ENCODE measurements around the gene LMX1B. TPM values are rescaled to one million over a fixed set of nuclear protein-coding genes. Genes with fewer than 3 reads are reported as not detected.

LMX1B gene
- under 0.01 TPM in 1 of 2 replicates, not detected in the other for total RNA-seq

GRCh38 chr9:126613651-126614050 lies at the start of gene LMX1B:
LMX1B (plus strand) TSS chr9:126613928; CDS start chr9:126614450, 522 bp downstream.

Other genes starting within 250 kb of the LMX1B start
- 8.8 and 71.7 TPM in 2 replicates for gene ZBTB43, start 191.1 kb downstream of the LMX1B start, total RNA-seq
- gene ZBTB34, start 246.7 kb downstream of the LMX1B start, total RNA-seq: 5.5 and 6.1 TPM in 2 replicates